ENCODE results near the gene ATRNL1.

The ATRNL1 gene

DNA sequence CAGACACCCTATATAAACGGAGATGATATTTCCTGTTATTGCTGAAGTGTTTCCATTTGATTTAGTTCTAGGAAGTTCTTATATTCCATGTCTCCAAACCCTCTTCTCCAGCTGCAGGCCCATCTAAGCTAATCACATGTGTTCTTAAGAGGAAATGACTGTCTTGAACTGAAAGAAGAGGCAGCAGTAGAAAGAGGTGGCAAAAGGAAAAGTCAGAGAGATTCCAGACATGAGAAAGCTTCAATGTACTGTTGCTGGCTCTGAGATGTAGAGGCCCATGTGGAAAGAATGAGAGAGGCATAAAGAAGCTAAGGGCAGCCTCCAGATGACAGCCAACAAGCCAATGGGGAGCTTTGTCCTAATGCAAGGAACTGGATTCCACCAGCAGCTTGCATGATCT lies 892.6 kb downstream of the ATRNL1 start:
- DNase-seq (ENCODE audit: low read depth) = no peak

DNA sequence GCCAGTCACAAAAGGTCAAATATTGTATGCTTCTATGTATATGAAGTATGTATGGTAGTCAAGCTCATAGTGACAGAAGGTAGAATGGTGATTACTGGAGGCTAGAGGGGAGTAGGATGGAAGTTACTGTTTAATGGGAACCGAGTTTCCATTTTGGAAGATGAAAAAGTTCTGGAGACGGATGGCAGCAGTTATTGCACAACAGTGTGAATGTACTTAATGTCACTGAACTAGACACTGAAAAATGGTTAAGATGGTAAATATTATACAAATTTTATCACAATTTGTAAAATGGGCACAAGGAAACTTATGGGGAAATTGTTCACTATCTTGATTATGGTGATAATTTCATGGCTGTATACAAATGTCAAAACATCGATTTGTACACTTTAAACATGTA lies 895.2 kb downstream of the ATRNL1 start:
- DNase-seq (ENCODE audit: low read depth) = no peak

- no peak for DNase-seq (ENCODE audit: low read depth)
These were observed 896.5 kb downstream of the ATRNL1 start for GRCh38 chr10:115989621-115990020.

DNA sequence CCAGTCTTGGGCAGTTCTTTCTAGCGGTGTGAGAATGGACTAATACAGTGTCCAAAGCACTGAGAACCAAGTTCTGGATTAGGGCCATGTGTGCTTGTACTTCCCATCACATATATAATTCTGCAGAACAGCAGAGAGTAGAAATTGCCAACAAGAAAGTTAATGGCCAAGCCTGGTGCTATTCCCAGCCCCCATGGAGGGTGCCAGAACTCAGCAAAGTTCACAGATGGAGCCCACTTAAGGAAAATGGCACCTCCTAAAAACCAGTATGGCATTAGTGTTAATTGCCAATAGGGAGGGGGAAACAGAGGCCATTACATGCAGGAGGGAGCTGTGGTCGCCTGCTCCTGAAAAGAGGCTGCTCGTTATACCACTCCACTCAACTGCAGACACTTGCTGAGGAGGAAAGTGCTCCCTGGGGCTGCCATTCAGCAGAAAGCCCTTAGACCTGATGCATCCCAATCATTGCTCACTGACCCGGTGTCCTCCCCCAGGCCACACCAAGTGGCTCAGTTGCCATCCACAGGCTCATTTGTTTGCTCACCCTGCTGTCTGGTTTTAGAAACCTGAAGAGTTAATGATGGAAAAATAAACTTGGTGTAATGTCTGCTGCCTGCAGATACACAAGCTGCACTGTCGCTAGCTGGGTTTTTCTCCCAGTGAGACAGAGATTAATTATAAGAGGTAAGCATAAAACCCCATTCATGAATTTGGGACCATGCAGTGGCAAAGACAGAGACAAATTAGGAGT lies 899.2 kb downstream of the ATRNL1 start:
- DNase-seq (ENCODE audit: low read depth) = no peak

- no peak for DNase-seq (ENCODE audit: low read depth)
These were observed 902.9 kb downstream of the ATRNL1 start for GRCh38 chr10:115996031-115996430.

- DNase-seq (ENCODE audit: low read depth) = no peak
These were observed 905.1 kb downstream of the ATRNL1 start for GRCh38 chr10:115998301-115998700.

All from ELR (cell line).